Urothelium cell line (cell line): ENCODE data around the gene NUB1.
"Not testable (repeated sequence)": the region's sequence is repeated elsewhere in the genome, so short reads cannot be mapped to it uniquely, and the experiment has no call there.

Experiments used
- DNase-seq: peaks from one replicate; pipeline ENCODE4 v3.0.0; 2011; ENCODE audit warnings: low spot score, mixed read lengths
- FAIRE-seq: peaks from 2 replicates; lab custom pipeline; 2011; peaks lifted over from hg19 to GRCh38; lab: Jason Lieb, UNC

NUB1 gene

GRCh38 chr7:151341357-151342101, at the start of gene NUB1:
TSS of gene NUB1 (plus strand) at chr7:151341812. CDS start at chr7:151345350, 3,538 bp downstream.
- DNase-seq = peak; percentile 76
- FAIRE-seq = no peak

- DNase-seq (no peak), FAIRE-seq (no peak)
These were observed 48.8 kb upstream of the NUB1 start for GRCh38 chr7:151292850-151293249.

GRCh38 chr7:151296202-151296992, 45.2 kb upstream of the NUB1 start:
- FAIRE-seq = no peak
- no peak for DNase-seq

- no peak for FAIRE-seq
- no peak for DNase-seq
These were observed 42.8 kb upstream of the NUB1 start for GRCh38 chr7:151298765-151299164.

- DNase-seq = no peak
These were observed 42.1 kb upstream of the NUB1 start for GRCh38 chr7:151299530-151299929.

GRCh38 chr7:151299940-151300645, 41.5 kb upstream of the NUB1 start:
- FAIRE-seq (no peak), DNase-seq (no peak)

More at GRCh38 chr7:151299530-151299929, 42.1 kb upstream of the NUB1 start:
- FAIRE-seq = no peak

GRCh38 chr7:151301471-151302462, 39.8 kb upstream of the NUB1 start:
- no peak for FAIRE-seq
- no peak for DNase-seq

- not testable (repeated sequence) for DNase-seq, FAIRE-seq
These were observed 37.4 kb upstream of the NUB1 start for GRCh38 chr7:151304251-151304650.

GRCh38 chr7:151304856-151305255, 36.8 kb upstream of the NUB1 start:
- DNase-seq (no peak), FAIRE-seq (no peak)

GRCh38 chr7:151306374-151306773, 35.2 kb upstream of the NUB1 start:
- FAIRE-seq (no peak), DNase-seq (no peak)

GRCh38 chr7:151306860-151307259, 34.8 kb upstream of the NUB1 start:
- no peak for FAIRE-seq

GRCh38 chr7:151307536-151307935, 34.1 kb upstream of the NUB1 start:
- DNase-seq (no peak), FAIRE-seq (no peak)

More at GRCh38 chr7:151306860-151307259, 34.8 kb upstream of the NUB1 start:
- no peak for DNase-seq

GRCh38 chr7:151308256-151308655, 33.4 kb upstream of the NUB1 start:
- FAIRE-seq = no peak

GRCh38 chr7:151308791-151309190, 32.8 kb upstream of the NUB1 start:
- FAIRE-seq (no peak), DNase-seq (no peak)

More at GRCh38 chr7:151308256-151308655, 33.4 kb upstream of the NUB1 start:
- DNase-seq = no peak

- FAIRE-seq = no peak
- DNase-seq = no peak
These were observed 32.3 kb upstream of the NUB1 start for GRCh38 chr7:151309311-151309710.

- no peak for DNase-seq
- no peak for FAIRE-seq
These were observed 31.0 kb upstream of the NUB1 start for GRCh38 chr7:151310578-151310977.

- no peak for FAIRE-seq
- no peak for DNase-seq
These were observed 30.2 kb upstream of the NUB1 start for GRCh38 chr7:151311294-151311864.

- no peak for DNase-seq
- FAIRE-seq = no peak
These were observed 29.3 kb upstream of the NUB1 start for GRCh38 chr7:151312356-151312755.
